Measurements from ENCODE around the gene DNAJC8.

DNAJC8 gene

GRCh38 chr1:28248273-28249012, 15.6 kb upstream of the DNAJC8 start:
- TF ChIP-seq RAD21 (IDR thresholded peaks at IDR 0.05; ENCODE audit: low read depth) (peak; percentile 85), FOXM1 (IDR thresholded peaks at IDR 0.05; ENCODE audit: borderline replicate concordance, low read depth) (no peak)

- TF ChIP-seq TCF12 (IDR thresholded peaks at IDR 0.05; ENCODE audit: low read depth) (0 out of 2 replicates have a peak, but pooled peaks have one; percentile 8), FOXM1 (IDR thresholded peaks at IDR 0.05; ENCODE audit: borderline replicate concordance, low read depth) (no peak), REST (IDR thresholded peaks at IDR 0.05; ENCODE audit: low read depth) (no peak), CREB1 (IDR thresholded peaks at IDR 0.05; ENCODE audit: low read depth) (no peak), TAF1 (IDR thresholded peaks at IDR 0.05; ENCODE audit: low read depth) (no peak), YY1 (IDR thresholded peaks at IDR 0.05; ENCODE audit: low read depth) (no peak), MAX (IDR thresholded peaks at IDR 0.05) (no peak), ZBTB7A (IDR thresholded peaks at IDR 0.05; ENCODE audit: low read depth) (no peak)
Observed at GRCh38 chr1:28247612-28248272, 14.9 kb upstream of the DNAJC8 start.

GRCh38 chr1:28246427-28246832, 13.6 kb upstream of the DNAJC8 start:
- no peak for TF ChIP-seq USF1 (IDR thresholded peaks at IDR 0.05)
- TF ChIP-seq NFIC (IDR thresholded peaks at IDR 0.05): no peak
- TF ChIP-seq MAX (IDR thresholded peaks at IDR 0.05): no peak
- peak; percentile 100 for TF ChIP-seq CEBPB (IDR thresholded peaks at IDR 0.05)
- TF ChIP-seq FOXM1 (IDR thresholded peaks at IDR 0.05; ENCODE audit: borderline replicate concordance, low read depth): peak; percentile 21; the same call in 1 of the 2 replicates
- TF ChIP-seq TAF1 (IDR thresholded peaks at IDR 0.05; ENCODE audit: low read depth): no peak
- TF ChIP-seq EP300 (IDR thresholded peaks at IDR 0.05; ENCODE audit: borderline replicate concordance): no peak
- no peak for TF ChIP-seq TEAD4 (IDR thresholded peaks at IDR 0.05)
- TF ChIP-seq TCF12 (IDR thresholded peaks at IDR 0.05; ENCODE audit: low read depth): no peak
- TF ChIP-seq REST (IDR thresholded peaks at IDR 0.05; ENCODE audit: low read depth): no peak
- TF ChIP-seq YY1 (IDR thresholded peaks at IDR 0.05; ENCODE audit: low read depth): no peak

GRCh38 chr1:28244549-28245251, 11.9 kb upstream of the DNAJC8 start:
- TF ChIP-seq YY1 (IDR thresholded peaks at IDR 0.05; ENCODE audit: low read depth) (no peak), FOXM1 (IDR thresholded peaks at IDR 0.05; ENCODE audit: borderline replicate concordance, low read depth) (no peak), TCF12 (IDR thresholded peaks at IDR 0.05; ENCODE audit: low read depth) (no peak), CREB1 (IDR thresholded peaks at IDR 0.05; ENCODE audit: low read depth) (no peak), CEBPB (IDR thresholded peaks at IDR 0.05) (no peak), TAF1 (IDR thresholded peaks at IDR 0.05; ENCODE audit: low read depth) (no peak)

- TF ChIP-seq CEBPB (IDR thresholded peaks at IDR 0.05) (peak; percentile 38; the same call in 1 of the 2 replicates), TCF12 (IDR thresholded peaks at IDR 0.05; ENCODE audit: low read depth) (no peak), TEAD4 (IDR thresholded peaks at IDR 0.05) (no peak), ZBTB7A (IDR thresholded peaks at IDR 0.05; ENCODE audit: low read depth) (no peak), FOXM1 (IDR thresholded peaks at IDR 0.05; ENCODE audit: borderline replicate concordance, low read depth) (no peak), USF1 (IDR thresholded peaks at IDR 0.05) (no peak)
Observed at GRCh38 chr1:28243685-28244311, 11.0 kb upstream of the DNAJC8 start.
